H1 (cell line): ENCODE measurements around the gene RFLNA. TPM values are rescaled to one million over a fixed set of nuclear protein-coding genes. Genes with fewer than 3 reads are reported as not detected.

Experiments
- CTCF ChIA-PET: fragments of 300-600 bp; sonication (Branson Sonifier 250); formaldehyde crosslinking; loops from one replicate; lab custom pipeline; 2021; ENCODE audit not compliant: partially characterized antibody; lab: Charles Lee
- POLR2A ChIA-PET: fragments of 300-600 bp; sonication (Branson Sonifier 250); formaldehyde crosslinking; loops from one replicate; lab custom pipeline; 2021; ENCODE audit warnings: inconsistent platforms; ENCODE audit not compliant: partially characterized antibody; lab: Charles Lee
- DNase-seq, 2 experiments: peaks; one replicate each; pipeline versions ENCODE4 v3.0.0 to v3.0.0-alpha.2; 2010 to 2022; ENCODE audit warnings: low spot score in 2 of 2, low read depth in 1 of 2, mixed read lengths in 1 of 2
- FAIRE-seq: peaks from 2 replicates; lab custom pipeline; 2011; peaks lifted over from hg19 to GRCh38; lab: Jason Lieb, UNC
- H2AFZ ChIP-seq: 2 replicates; pipeline ENCODE4 v1.8.1; 2012; ENCODE audit warnings: low read length, inconsistent platforms
- H2AK5ac ChIP-seq: 2 replicates; pipeline ENCODE4 v1.6.1; 2013; ENCODE audit warnings: low read depth, low read length
- H2BK120ac ChIP-seq: replicated peaks from 2 replicates; pipeline ENCODE3; 2013; ENCODE audit warnings: low read depth, low read length, inconsistent platforms
- H2BK12ac ChIP-seq: 2 replicates; pipeline ENCODE4 v1.6.1; 2013; ENCODE audit warnings: low read depth, low read length
- H2BK15ac ChIP-seq: 2 replicates; pipeline ENCODE4 v1.6.1; 2013; ENCODE audit warnings: low read length
- H2BK20ac ChIP-seq: 2 replicates; pipeline ENCODE4 v1.6.1; 2013; ENCODE audit warnings: low read length
- H2BK5ac ChIP-seq: 2 replicates; pipeline ENCODE4 v1.6.1; 2013; ENCODE audit warnings: low read depth, low read length
- H3K14ac ChIP-seq: 2 replicates; pipeline ENCODE4 v1.6.1; 2013; ENCODE audit warnings: inconsistent platforms; ENCODE audit not compliant: insufficient read length
- H3K18ac ChIP-seq: 2 replicates; pipeline ENCODE4 v1.6.1; 2013; ENCODE audit warnings: low read length; ENCODE audit errors: extremely low read depth
- H3K23ac ChIP-seq: 2 replicates; pipeline ENCODE4 v1.6.1; 2013; ENCODE audit warnings: inconsistent platforms; ENCODE audit not compliant: insufficient read length
- H3K23me2 ChIP-seq: 2 replicates; pipeline ENCODE4 v1.6.1; 2013; ENCODE audit warnings: low read depth, low read length
- H3K27ac ChIP-seq: 2 replicates; pipeline ENCODE4 v1.6.1; 2011; ENCODE audit warnings: low read depth, low read length, inconsistent platforms
- H3K27me3 ChIP-seq, 4 experiments: replicated peaks in 1 of 4; 1 replicate in 1 of 4; 2 replicates in 3 of 4; pipeline versions ENCODE4 v1.6.1 to v1.8.1; 2011 to 2013; ENCODE audit warnings: low read length in 3 of 4, mild to moderate bottlenecking in 3 of 4, inconsistent platforms in 2 of 4, mixed read lengths in 2 of 4, moderate library complexity in 1 of 4; ENCODE audit not compliant: control insufficient read depth in 3 of 4, insufficient read depth in 3 of 4; ENCODE audit errors: extremely low read depth in 1 of 4
- H3K36me3 ChIP-seq, 4 experiments: 2 replicates each; pipeline versions ENCODE4 v1.6.1 to v1.8.1; 2011 to 2013; ENCODE audit warnings: mild to moderate bottlenecking in 4 of 4, low read length in 3 of 4, moderate library complexity in 2 of 4, control low read depth in 1 of 4, inconsistent platforms in 1 of 4; ENCODE audit not compliant: insufficient read depth in 4 of 4, control insufficient read depth in 2 of 4
- H3K4ac ChIP-seq: replicated peaks from 2 replicates; pipeline ENCODE3; 2013; ENCODE audit warnings: low read length, low read depth, mixed read lengths, inconsistent platforms; ENCODE audit not compliant: insufficient read length
- H3K4me1 ChIP-seq, 4 experiments: replicated peaks in 1 of 4; 1 replicate in 1 of 4; 2 replicates in 3 of 4; pipeline versions ENCODE4 v1.6.1 to v1.8.1; 2011 to 2013; ENCODE audit warnings: low read length in 3 of 4, inconsistent platforms in 2 of 4, mixed read lengths in 1 of 4; ENCODE audit not compliant: insufficient read depth in 4 of 4, control insufficient read depth in 3 of 4
- H3K4me2 ChIP-seq, 2 experiments: 2 replicates each; pipeline versions ENCODE4 v1.6.1 to v1.8.1; 2011 to 2013; ENCODE audit warnings: low read depth in 2 of 2, low read length in 2 of 2, control low read depth in 1 of 2, inconsistent platforms in 1 of 2, mild to moderate bottlenecking in 1 of 2; ENCODE audit not compliant: insufficient read depth in 1 of 2
- H3K4me3 ChIP-seq, 4 experiments: fragments of 200-600, 300-600 bp in 1 of 4; sonication (generic), shearing (Covaris generic), sonication (Bioruptor Twin) in 1 of 4; 2 replicates each; pipeline versions ENCODE4 v1.5.1 to v1.8.1; 2011 to 2016; ENCODE audit warnings: low read length in 4 of 4, low read depth in 3 of 4, control low read depth in 2 of 4, inconsistent platforms in 2 of 4, mild to moderate bottlenecking in 2 of 4, mixed read lengths in 1 of 4, moderate library complexity in 1 of 4; ENCODE audit not compliant: insufficient read depth in 2 of 4; ENCODE audit errors: extremely low read depth in 1 of 4
- H3K56ac ChIP-seq: replicated peaks from 2 replicates; pipeline ENCODE3; 2013; ENCODE audit warnings: low read depth, mild to moderate bottlenecking, mixed read lengths, low read length, inconsistent platforms; ENCODE audit not compliant: insufficient read length
- H3K79me1 ChIP-seq: 2 replicates; pipeline ENCODE4 v1.6.1; 2013; ENCODE audit warnings: low read depth, low read length, control low read depth
- H3K79me2 ChIP-seq, 2 experiments: 2 replicates each; pipeline versions ENCODE4 v1.6.1 to v1.8.1; 2012 to 2013; ENCODE audit warnings: low read length in 2 of 2, mild to moderate bottlenecking in 2 of 2, inconsistent platforms in 1 of 2; ENCODE audit not compliant: insufficient read depth in 2 of 2, control insufficient read depth in 1 of 2
- H3K9ac ChIP-seq, 4 experiments: replicated peaks in 1 of 4; 1 replicate in 1 of 4; 2 replicates in 3 of 4; pipeline versions ENCODE4 v1.6.1 to v1.8.1; 2011 to 2013; ENCODE audit warnings: low read depth in 3 of 4, low read length in 3 of 4, control low read depth in 2 of 4, mild to moderate bottlenecking in 2 of 4, moderate library complexity in 2 of 4, inconsistent platforms in 1 of 4; ENCODE audit errors: extremely low read depth in 1 of 4
- H3K9me3 ChIP-seq, 2 experiments: 2 replicates each; pipeline versions ENCODE4 v1.6.1 to v1.8.1; 2012 to 2013; ENCODE audit warnings: mild to moderate bottlenecking in 2 of 2, moderate library complexity in 2 of 2, control low read depth in 1 of 2, inconsistent platforms in 1 of 2, low read depth in 1 of 2, low read length in 1 of 2, mixed read lengths in 1 of 2; ENCODE audit not compliant: insufficient read depth in 2 of 2
- H4K20me1 ChIP-seq, 2 experiments: replicated peaks in 1 of 2; 2 replicates each; pipeline versions ENCODE3 to v1.8.1; 2011 to 2013; ENCODE audit warnings: inconsistent platforms in 2 of 2, low read length in 2 of 2, mild to moderate bottlenecking in 1 of 2; ENCODE audit not compliant: insufficient read depth in 2 of 2, control insufficient read depth in 1 of 2
- H4K5ac ChIP-seq: 2 replicates; pipeline ENCODE4 v1.6.1; 2013; ENCODE audit warnings: low read length, low read depth, mixed read lengths, inconsistent platforms; ENCODE audit not compliant: insufficient read length
- H4K8ac ChIP-seq: 2 replicates; pipeline ENCODE4 v1.8.0; 2013; ENCODE audit warnings: mild to moderate bottlenecking, moderate library complexity, low read length, inconsistent platforms; ENCODE audit not compliant: insufficient read depth; ENCODE audit errors: extremely low read depth
- H4K91ac ChIP-seq: replicated peaks from 2 replicates; pipeline ENCODE3; 2013; ENCODE audit warnings: low read length, mixed read lengths, inconsistent platforms; ENCODE audit not compliant: insufficient read length
- ASH2L ChIP-seq: fragments of 200-600, 300-600 bp; sonication (generic); IDR thresholded peaks from one replicate; pipeline ENCODE4 v1.7.1; 2017; ENCODE audit warnings: low read length
- EZH2 ChIP-seq: fragments of 200-600 bp; sonication (generic); IDR thresholded peaks from 2 replicates; pipeline ENCODE4 v1.7.1; 2012; ENCODE audit warnings: low read depth, mild to moderate bottlenecking, moderate library complexity, low read length, inconsistent platforms; ENCODE audit not compliant: severe bottlenecking
- GTF2F1 ChIP-seq: IDR thresholded peaks from 2 replicates; pipeline ENCODE4 v1.6.1; 2012; ENCODE audit warnings: low read depth, low read length, improper control_type of control experiment, borderline replicate concordance
- MAX ChIP-seq: IDR thresholded peaks from 2 replicates; pipeline ENCODE4 v1.6.1; 2012; ENCODE audit warnings: inconsistent platforms
- NRF1 ChIP-seq: IDR thresholded peaks from 2 replicates; pipeline ENCODE4 v1.6.1; 2011; ENCODE audit warnings: mild to moderate bottlenecking, low read depth, low read length, improper control_type of control experiment
- PHF8 ChIP-seq: fragments of 200-600 bp; sonication (generic); conservative IDR thresholded peaks from 2 replicates; pipeline ENCODE4 v1.7.1; 2012; ENCODE audit warnings: low read depth, mild to moderate bottlenecking, inconsistent platforms, low read length, moderate library complexity
- POLR2AphosphoS5 ChIP-seq: IDR thresholded peaks from 2 replicates; pipeline ENCODE4 v1.6.1; 2011; ENCODE audit warnings: low read depth, low read length
- RXRA ChIP-seq: IDR thresholded peaks from 2 replicates; pipeline ENCODE4 v1.6.1; 2011; ENCODE audit warnings: low read depth, mild to moderate bottlenecking, low read length, moderate library complexity; ENCODE audit not compliant: insufficient read depth
- SRF ChIP-seq: IDR thresholded peaks from 2 replicates; pipeline ENCODE4 v1.6.1; 2011; ENCODE audit warnings: mild to moderate bottlenecking, low read depth, low read length, moderate library complexity
- WGBS, 2 experiments: shearing (Covaris generic) in 1 of 2; methylation state at CpG; one replicate each; pipeline versions ENCODE4 v1.1.6 to v1.1.7; 2013 to 2015; ENCODE audit warnings: low lambda C conversion rate in 2 of 2, mixed read lengths in 2 of 2, inconsistent platforms in 1 of 2, low coverage in 1 of 2, missing lambda C conversion rate in 1 of 2; ENCODE audit not compliant: insufficient replicate concordance in 2 of 2, insufficient coverage in 1 of 2, insufficient read length in 1 of 2; ENCODE audit errors: extremely low coverage in 1 of 2, missing lambda C conversion rate in 1 of 2; 5-methylcytosine and 5-hydroxymethylcytosine counted together
- polyA plus RNA-seq, 7 experiments: library from polyadenylated mRNA; depleted of rRNA in 3 of 7; stranded (reverse) in 5 of 7; unstranded in 2 of 7; fragments of >200 nt in 5 of 7; fragments of 200-250 nt in 2 of 7; gene quantifications; 1 replicate in 5 of 7; 2 replicates in 1 of 7; 4 replicates in 1 of 7; pipeline versions ENCODE4 v1.2.1 to v1.2.3, GENCODE V29; 2011 to 2013; ENCODE audit warnings: missing spikeins in 2 of 7, mixed read lengths in 2 of 7
- total RNA-seq: library from RNA; stranded (reverse); fragmentation: NEBNext Ultra II Directional; extraction: Animal tissue kit (Norgen Biotek cat#: 25700); gene quantifications from 2 replicates; pipeline ENCODE4 v1.2.1, GENCODE V29; 2021
- TF ChIP-seq, protein P1 (sequence below): IDR thresholded peaks from 2 replicates; pipeline ENCODE4 v1.6.1; 2011; ENCODE audit warnings: low read length, improper control_type of control experiment

The RFLNA gene
- total and polyA plus RNA-seq, 2 of the 8 experiments (the other 6 are each of a cell fraction or from before 2014, with no cell fraction given) = 6.4 to 6.6 TPM

- Histone ChIP-seq H3K79me1 (no peaks in the 10 kb centered on the region), H3K4me3 (no peak overlapping the region), H4K20me1 (peaks cover 0 to 10% of the 10 kb centered on the region in 2 experiments), H3K18ac (no peak overlapping the region), H2BK120ac (no peak overlapping the region), H3K27ac (no peak overlapping the region; the same call in 1 of the 2 replicates), H4K5ac (no peak overlapping the region), H3K79me2 (no peaks in the 10 kb centered on the region), H3K4ac (no peak overlapping the region), H2BK5ac (peak overlapping the region; percentile 75; the same call in 1 of the 2 replicates), H3K4me1 (no peaks in the 10 kb centered on the region), H3K23ac (no peak overlapping the region), H3K56ac (no peak overlapping the region), H3K9me3 (no peaks in the 10 kb centered on the region), H3K14ac (no peak overlapping the region), H3K9ac (no peak overlapping the region), H3K27me3 (no peaks in the 10 kb centered on the region), H3K36me3 (peaks cover 19 to 48% (median 43%) of the 10 kb centered on the region in 4 experiments), H2BK12ac (peak overlapping the region; percentile 90; the same call in 1 of the 2 replicates), H3K4me2 (no peak overlapping the region), H2BK15ac (0 out of 2 replicates have a peak overlapping the region, but pooled peaks have one; percentile 29), H2AFZ (no peak overlapping the region), H4K8ac (no peak overlapping the region; the same call in 1 of the 2 replicates), H2BK20ac (no peak overlapping the region), H3K23me2 (no peaks in the 10 kb centered on the region), H4K91ac (no peak overlapping the region), H2AK5ac (peak overlapping the region; percentile 95; the same call in 1 of the 2 replicates)
- FAIRE-seq = no peak
- no peak for TF ChIP-seq ASH2L
- no peak for TF ChIP-seq NRF1
- TF ChIP-seq SRF = no peak
- TF ChIP-seq EZH2 = no peak
- no peak for TF ChIP-seq GTF2F1
- no peak for TF ChIP-seq PHF8
- TF ChIP-seq POLR2AphosphoS5 = no peak
- TF ChIP-seq RXRA = no peak
- TF ChIP-seq MAX = no peak
- TF ChIP-seq, protein P1, sequence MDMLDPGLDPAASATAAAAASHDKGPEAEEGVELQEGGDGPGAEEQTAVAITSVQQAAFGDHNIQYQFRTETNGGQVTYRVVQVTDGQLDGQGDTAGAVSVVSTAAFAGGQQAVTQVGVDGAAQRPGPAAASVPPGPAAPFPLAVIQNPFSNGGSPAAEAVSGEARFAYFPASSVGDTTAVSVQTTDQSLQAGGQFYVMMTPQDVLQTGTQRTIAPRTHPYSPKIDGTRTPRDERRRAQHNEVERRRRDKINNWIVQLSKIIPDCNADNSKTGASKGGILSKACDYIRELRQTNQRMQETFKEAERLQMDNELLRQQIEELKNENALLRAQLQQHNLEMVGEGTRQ = no peak
- 90% methylated on average over 30 of the region's 32 CpGs; no CpG with 5 or more reads in 1 of the 2 experiments for WGBS, 2 experiments
- POLR2A ChIA-PET = no interaction called here
- CTCF ChIA-PET = interaction anchor here (0.7 to 3.8 kb wide), 13 partner anchors 11 to 447 kb away, joined by 3 to 14 read pairs (median 4); no protein-coding TSS in a partner anchor
- no peak for DNase-seq
These were observed 53.9 kb downstream of the RFLNA start for GRCh38 chr12:124348659-124349380.
